Measurements from ENCODE around the gene VANGL2.

VANGL2 gene

GRCh38 chr1:160400223-160400645 is at the start of gene VANGL2:
VANGL2 (plus strand) TSS chr1:160400564; CDS start chr1:160415838, 15,274 bp downstream.
- DNase-seq: no peak

GRCh38 chr1:160351629-160352028 is 48.7 kb upstream of the VANGL2 start:
- DNase-seq: no peak

GRCh38 chr1:160352555-160352954 is 47.8 kb upstream of the VANGL2 start:
- DNase-seq: no peak

GRCh38 chr1:160353223-160353622 is 47.1 kb upstream of the VANGL2 start:
- DNase-seq: no peak

GRCh38 chr1:160354388-160354985 is 45.9 kb upstream of the VANGL2 start:
- DNase-seq: no peak

- no peak for DNase-seq
Observed at GRCh38 chr1:160357286-160358002, 42.9 kb upstream of the VANGL2 start.

- no peak for DNase-seq
Observed at GRCh38 chr1:160358073-160358472, 42.3 kb upstream of the VANGL2 start.

GRCh38 chr1:160359559-160360226 is 40.7 kb upstream of the VANGL2 start:
- no peak for DNase-seq

GRCh38 chr1:160360227-160360695 is 40.1 kb upstream of the VANGL2 start:
- DNase-seq: no peak

- no peak for DNase-seq
Observed at GRCh38 chr1:160361199-160361598, 39.2 kb upstream of the VANGL2 start.

- DNase-seq: no peak
Observed at GRCh38 chr1:160361814-160362167, 38.6 kb upstream of the VANGL2 start.

GRCh38 chr1:160362168-160362957 is 38.0 kb upstream of the VANGL2 start:
- no peak for DNase-seq

- no peak for DNase-seq
Observed at GRCh38 chr1:160363010-160363409, 37.4 kb upstream of the VANGL2 start.

- no peak for DNase-seq
Observed at GRCh38 chr1:160363951-160364735, 36.2 kb upstream of the VANGL2 start.

- no peak for DNase-seq
Observed at GRCh38 chr1:160365325-160365724, 35.0 kb upstream of the VANGL2 start.

GRCh38 chr1:160366731-160367515 is 33.4 kb upstream of the VANGL2 start, which contains the start of gene NHLH1:
NHLH1 (plus strand) TSS chr1:160367071; CDS start chr1:160370732, 3,661 bp downstream.
- no peak for DNase-seq

- DNase-seq: no peak
Observed at GRCh38 chr1:160367516-160367900, 32.9 kb upstream of the VANGL2 start.

GRCh38 chr1:160367934-160368923 is 32.1 kb upstream of the VANGL2 start:
- DNase-seq: no peak

- no peak for DNase-seq
Observed at GRCh38 chr1:160369087-160369486, 31.3 kb upstream of the VANGL2 start.

Data from T1000 (cell line).